Activated T-cell treated with anti-CD3 and anti-CD28 coated beads, Interleukin-2, amount 50 U/mL, for 48 hours (primary cell): ENCODE results near the gene SPSB1.

Source experiments
- DNase-seq, 2 experiments: peaks; one replicate each; pipeline ENCODE4 v3.0.0-alpha.2; 2020

Gene SPSB1

DNA sequence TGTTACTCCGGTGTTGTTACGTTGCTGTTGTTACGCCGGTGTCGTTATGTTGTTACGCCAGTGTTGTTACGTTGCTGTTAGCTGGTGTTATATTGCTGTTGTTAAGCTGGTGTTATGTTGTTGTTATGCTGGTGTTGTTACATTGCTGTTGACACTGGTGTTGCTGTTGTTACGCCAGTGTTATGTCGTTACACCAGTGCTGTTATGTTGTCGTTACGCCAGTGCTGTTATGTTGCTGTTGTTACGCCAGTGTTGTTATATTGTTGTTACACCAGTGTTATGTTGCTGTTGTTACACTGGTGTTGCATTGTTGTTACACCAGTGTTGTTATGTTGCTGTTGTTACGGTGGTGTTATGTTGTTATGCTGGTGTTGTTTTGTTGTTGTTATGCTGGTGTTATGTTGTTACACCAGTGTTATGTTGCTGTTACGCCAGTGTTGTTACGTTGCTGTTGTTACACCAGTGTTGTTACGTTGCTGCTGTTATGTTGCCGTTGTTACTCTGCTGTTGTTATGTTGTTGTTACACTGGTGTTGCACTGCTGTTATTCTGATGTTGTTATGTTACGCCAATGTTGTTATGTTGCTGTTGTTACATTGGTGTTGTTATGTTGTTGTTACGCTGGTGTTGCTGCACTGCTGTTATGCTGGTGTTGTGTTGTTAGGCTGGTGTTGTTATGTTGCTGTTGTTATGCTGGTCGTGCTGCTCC, 32.5 kb upstream of the SPSB1 start:
- DNase-seq: no peak

DNA sequence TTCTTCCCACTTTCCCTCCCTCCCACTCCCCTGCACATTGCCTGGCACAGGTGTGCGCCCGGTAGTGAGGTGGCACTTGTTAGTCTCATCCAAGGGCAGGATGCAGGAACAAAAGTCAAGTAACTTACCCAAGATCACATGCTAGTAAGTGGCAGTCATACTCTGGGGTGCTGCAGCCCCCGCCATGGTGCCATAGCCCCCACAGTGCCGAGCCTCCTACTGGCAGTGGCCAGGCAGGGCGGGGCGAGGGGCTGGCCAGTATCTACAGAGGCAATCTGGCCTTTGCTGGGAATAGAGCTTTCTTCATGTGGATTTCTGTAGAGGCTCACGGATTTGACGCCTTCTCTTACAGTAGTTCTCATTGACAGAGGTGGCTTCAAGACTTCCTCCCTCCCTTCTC, 31.2 kb upstream of the SPSB1 start:
- no peak for DNase-seq

- DNase-seq: no peak
These were observed 30.4 kb upstream of the SPSB1 start for GRCh38 chr1:9262096-9262986.

DNA sequence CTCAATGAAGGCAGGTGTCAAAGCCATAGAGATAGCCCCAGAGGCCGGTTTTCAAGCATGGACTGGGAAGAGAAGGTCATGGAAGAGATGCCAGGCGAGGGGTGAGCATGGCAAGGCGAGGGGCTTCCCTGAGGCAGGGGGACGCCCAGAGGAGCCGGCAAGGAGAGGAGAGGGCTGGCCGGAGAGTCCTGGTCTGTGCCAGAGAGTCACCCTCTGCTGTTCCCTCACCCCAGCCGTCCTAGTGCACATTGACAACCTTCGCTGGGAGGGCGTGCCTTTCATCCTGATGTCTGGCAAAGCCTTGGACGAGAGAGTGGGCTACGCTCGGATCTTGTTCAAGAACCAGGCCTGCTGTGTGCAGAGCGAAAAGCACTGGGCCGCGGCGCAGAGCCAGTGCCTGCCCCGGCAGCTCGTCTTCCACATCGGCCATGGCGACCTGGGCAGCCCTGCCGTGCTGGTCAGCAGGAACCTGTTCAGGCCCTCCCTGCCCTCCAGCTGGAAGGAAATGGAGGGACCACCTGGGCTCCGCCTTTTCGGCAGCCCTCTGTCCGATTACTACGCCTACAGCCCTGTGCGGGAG, 29.3 kb upstream of the SPSB1 start:
- no peak for DNase-seq

DNA sequence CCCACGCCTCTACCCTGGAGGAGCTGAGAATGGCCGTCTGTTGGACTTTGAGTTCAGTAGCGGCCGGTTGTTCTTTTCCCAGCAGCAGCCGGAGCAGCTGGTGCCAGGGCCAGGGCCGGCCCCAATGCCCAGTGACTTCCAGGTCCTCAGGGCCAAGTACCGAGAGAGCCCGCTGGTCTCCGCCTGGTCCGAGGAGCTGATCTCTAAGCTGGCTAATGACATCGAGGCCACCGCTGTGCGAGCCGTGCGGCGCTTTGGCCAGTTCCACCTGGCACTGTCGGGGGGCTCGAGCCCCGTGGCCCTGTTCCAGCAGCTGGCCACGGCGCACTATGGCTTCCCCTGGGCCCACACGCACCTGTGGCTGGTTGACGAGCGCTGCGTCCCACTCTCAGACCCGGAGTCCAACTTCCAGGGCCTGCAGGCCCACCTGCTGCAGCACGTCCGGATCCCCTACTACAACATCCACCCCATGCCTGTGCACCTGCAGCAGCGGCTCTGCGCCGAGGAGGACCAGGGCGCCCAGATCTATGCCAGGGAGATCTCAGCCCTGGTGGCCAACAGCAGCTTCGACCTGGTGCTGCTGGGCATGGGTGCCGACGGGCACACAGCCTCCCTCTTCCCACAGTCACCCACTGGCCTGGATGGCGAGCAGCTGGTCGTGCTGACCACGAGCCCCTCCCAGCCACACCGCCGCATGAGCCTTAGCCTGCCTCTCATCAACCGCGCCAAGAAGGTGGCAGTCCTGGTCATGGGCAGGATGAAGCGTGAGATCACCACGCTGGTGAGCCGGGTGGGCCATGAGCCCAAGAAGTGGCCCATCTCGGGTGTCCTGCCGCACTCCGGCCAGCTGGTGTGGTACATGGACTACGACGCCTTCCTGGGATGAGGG, 28.5 kb upstream of the SPSB1 start:
- DNase-seq: no peak

DNA sequence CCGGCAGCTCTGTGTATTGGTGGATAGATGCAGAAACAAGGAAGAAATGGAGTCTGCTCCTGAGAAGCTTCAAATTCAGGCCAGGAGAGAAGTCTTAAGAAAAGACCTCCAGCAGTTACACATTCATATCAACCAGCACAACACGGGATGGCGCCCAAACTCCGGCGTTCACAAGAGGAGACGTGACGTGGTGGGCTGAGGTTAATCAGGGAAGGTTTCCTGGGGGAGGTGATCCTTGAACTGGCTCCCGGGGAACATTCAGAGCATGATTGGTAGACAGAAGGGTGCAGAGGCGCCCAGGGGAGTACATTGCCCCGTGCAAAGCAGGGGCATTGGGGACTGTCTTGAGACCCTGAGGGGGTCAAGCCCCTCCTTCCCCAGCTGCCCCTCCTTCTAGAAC, 27.7 kb upstream of the SPSB1 start:
- DNase-seq: no peak

GRCh38 chr1:9265968-9266367, 26.7 kb upstream of the SPSB1 start:
- DNase-seq: no peak

DNA sequence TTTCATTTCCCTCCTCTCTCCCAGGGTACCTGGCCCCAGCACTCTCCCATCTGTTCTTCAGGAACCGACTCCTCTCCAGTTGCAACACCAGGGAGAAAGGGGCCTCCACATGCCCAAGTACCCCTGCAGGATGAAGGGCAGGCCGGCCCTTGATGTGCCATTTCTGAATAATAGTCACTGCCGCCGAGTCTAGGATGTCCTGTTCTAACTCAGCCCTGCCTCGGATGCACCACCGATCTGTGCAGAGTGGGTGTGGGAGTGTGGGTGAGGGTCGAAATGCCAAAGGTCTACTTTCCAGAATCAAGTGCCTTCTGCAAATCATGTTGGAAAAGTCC, 25.4 kb upstream of the SPSB1 start:
- DNase-seq: no peak

DNA sequence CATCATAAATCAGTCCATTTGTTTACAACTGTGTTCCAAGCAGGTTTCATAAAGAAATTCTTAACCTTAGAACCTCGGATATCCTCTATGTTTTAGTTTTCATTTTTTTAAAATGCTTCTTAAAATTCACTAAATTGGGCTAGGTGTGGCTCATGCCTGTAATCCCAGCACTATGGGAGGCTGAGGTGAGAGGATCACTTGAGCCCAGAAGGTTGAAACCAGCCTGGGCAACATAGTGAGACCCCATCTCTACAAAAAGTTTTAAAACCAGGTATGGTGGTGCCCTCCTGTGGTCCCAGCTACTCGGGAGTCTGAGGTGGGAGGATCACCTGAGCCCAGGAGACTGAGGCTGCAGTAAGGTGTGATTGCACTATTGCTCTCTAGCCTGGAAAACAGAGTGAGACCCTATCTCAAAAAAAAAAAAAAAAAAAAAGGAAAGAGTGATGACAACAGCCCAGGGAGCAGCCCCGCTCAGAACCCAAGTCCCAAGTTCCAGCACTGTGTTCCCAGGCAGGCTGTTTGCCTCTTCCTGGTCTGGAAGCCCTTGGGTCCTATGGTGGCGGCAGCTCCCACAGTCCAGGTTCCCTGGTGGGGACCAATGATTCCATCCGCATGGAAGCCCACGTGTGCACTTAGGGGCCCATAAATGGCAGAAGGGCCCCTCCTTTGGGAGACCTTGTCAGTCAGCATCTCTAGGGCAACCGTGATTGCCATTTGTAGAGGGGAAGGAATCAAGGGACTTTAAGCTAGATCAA, 24.7 kb upstream of the SPSB1 start:
- no peak for DNase-seq

DNA sequence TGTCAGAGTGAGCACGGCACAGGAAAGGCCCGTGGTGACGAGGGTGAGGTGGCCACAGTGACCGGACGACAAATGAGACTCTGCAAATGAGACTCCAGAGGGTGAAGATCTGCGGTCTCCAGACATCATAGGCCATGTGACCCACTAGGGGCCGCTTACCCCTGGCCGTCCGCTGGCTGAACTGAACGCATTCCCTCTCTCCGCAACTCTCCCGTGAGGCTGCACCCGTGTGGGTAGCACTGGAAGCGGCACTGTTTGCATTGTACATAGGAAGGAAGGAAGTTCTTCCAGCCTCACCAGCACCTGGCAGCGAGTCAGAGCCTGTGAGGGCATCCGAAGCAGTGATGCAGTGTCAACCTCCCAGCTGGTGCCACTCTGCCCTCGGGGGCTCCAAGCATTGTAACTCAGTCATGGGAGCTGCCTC, 23.6 kb upstream of the SPSB1 start:
- no peak for DNase-seq

GRCh38 chr1:9269721-9270120, 23.0 kb upstream of the SPSB1 start:
- DNase-seq: no peak

DNA sequence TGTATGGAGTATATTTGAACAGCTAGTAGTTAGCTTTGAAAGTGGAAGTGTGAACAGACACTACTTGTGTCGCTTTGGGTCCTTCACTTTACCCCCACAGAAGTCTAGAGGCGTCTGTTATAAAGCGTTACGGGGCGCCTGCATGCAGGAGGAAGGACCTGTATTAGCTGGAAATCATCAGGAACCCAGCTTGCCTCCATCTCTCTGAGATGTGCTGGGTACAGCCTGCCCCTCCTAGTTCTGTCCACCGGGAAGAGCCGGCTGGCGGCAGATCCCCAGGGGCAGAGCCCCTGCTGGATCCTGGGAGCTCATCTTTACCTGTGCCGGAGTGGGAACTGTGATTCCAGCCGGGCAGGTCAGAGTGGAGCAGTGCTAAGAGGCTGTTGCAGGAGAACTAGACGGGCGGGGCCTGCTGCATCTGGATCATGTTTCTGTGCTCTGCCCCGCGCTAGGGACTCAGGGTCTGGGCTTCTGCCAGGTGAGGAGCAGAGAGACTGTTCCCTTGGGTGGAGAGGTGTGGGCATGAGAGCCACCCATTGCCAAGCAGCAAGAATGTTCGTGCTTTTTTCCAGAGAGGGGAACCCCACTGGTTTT, 22.3 kb upstream of the SPSB1 start:
- DNase-seq: no peak

GRCh38 chr1:9271283-9271682, 21.4 kb upstream of the SPSB1 start:
- DNase-seq: no peak

- no peak for DNase-seq
These were observed 20.7 kb upstream of the SPSB1 start for GRCh38 chr1:9271861-9272595.

GRCh38 chr1:9273177-9273576, 19.5 kb upstream of the SPSB1 start:
- DNase-seq: no peak

DNA sequence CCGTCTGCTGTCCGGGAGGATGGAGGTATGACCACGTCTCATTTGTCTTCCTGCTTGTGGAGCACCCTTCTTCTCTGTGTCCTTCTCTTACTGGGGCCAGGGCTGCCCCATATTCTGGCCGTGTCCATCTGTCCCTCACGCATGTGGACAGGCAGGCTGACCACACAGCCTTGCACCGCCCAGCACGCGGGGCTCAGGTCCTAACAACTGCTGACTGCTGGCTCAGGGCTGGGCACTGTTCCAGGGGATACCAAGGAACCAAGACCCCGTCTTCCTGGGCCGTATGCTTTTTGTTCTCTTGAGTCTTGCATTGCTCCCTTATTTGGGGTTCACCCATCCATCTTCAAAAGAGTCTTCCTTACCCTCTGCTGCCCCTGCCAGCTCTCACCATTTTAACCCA, 17.5 kb upstream of the SPSB1 start:
- no peak for DNase-seq

DNA sequence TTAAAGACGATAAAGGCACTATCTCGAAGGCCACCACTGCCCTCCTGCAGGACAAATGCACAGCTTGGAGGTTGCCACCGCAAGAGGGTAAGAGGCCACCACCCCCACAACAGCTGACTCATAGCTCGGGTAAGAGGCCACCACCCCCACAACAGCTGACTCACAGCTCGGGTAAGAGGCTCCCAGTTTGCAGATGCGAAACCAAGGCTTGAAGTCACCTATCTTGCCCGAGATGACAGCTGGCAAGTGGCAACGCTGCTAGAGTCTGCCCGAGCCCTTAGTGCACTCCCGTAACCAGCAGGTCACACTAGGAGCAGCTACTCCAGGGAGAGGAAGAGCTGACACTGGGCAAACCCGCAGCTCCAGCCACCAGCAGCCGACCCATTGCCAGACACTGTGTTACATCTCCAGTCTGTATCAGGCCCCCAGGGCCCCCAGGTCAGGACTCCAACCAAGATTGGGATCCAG, 17.1 kb upstream of the SPSB1 start:
- peak; percentile 82 to 86 for DNase-seq

- no peak for DNase-seq
These were observed 14.6 kb upstream of the SPSB1 start for GRCh38 chr1:9278116-9278515.

GRCh38 chr1:9278585-9279153, 14.0 kb upstream of the SPSB1 start:
- no peak for DNase-seq

GRCh38 chr1:9279172-9279840, 13.4 kb upstream of the SPSB1 start:
- DNase-seq: peak in 1 of 2 experiments; percentile 51
